Natural killer cell (primary cell): ENCODE measurements around the gene ORC4. TPM values are rescaled to one million over a fixed set of nuclear protein-coding genes. Genes with fewer than 3 reads are reported as not detected.

ENCODE experiments used
- ATAC-seq, 3 donors: fragments of 150-1000 bp in 2 of 3; fragments of 200-7000 bp in 1 of 3; cut with Tn5 transposase; 1 replicate in 1 of 3; 2 replicates in 2 of 3; pipeline ENCODE4 v1.10.0; 2021; ENCODE audit warnings: mild to moderate bottlenecking in 2 of 3, moderate library complexity in 2 of 3
- DNase-seq, 2 donors: peaks; one replicate each; pipeline versions ENCODE4 v3.0.0 to v3.0.0-alpha.2; 2013 to 2021; ENCODE audit warnings: mixed read lengths in 1 of 2
- H3K27ac ChIP-seq: one replicate; pipeline ENCODE4 v1.5.1; 2013; ENCODE audit warnings: mild to moderate bottlenecking, low read length
- H3K27me3 ChIP-seq: one replicate; pipeline ENCODE4 v1.6.1; 2013; ENCODE audit warnings: low read length; ENCODE audit not compliant: control insufficient read depth, insufficient read depth
- H3K36me3 ChIP-seq: one replicate; pipeline ENCODE4 v1.6.1; 2013; ENCODE audit warnings: low read length; ENCODE audit not compliant: control insufficient read depth, insufficient read depth
- H3K4me1 ChIP-seq: one replicate; pipeline ENCODE4 v1.6.1; 2013; ENCODE audit warnings: low read length; ENCODE audit not compliant: control insufficient read depth, insufficient read depth
- H3K4me3 ChIP-seq: one replicate; pipeline ENCODE4 v1.5.1; 2013; ENCODE audit warnings: low read length
- H3K9me3 ChIP-seq: one replicate; pipeline ENCODE4 v1.6.1; 2013; ENCODE audit warnings: low read length; ENCODE audit not compliant: control insufficient read depth, insufficient read depth
- H3K27ac Mint-ChIP-seq, 2 donors: one replicate each; pipeline ENCODE4 v1.8.0; 2022; ENCODE audit warnings: mild to moderate bottlenecking in 2 of 2, mixed read lengths in 2 of 2, moderate library complexity in 1 of 2
- H3K27me3 Mint-ChIP-seq, 2 donors: one replicate each; pipeline ENCODE4 v1.8.0; 2022; ENCODE audit warnings: low read depth in 2 of 2, mixed read lengths in 2 of 2
- H3K36me3 Mint-ChIP-seq: one replicate; pipeline ENCODE4 v1.8.0; 2022; ENCODE audit warnings: mixed read lengths
- H3K4me1 Mint-ChIP-seq, 2 donors: one replicate each; pipeline ENCODE4 v1.8.0; 2022; ENCODE audit warnings: mixed read lengths in 2 of 2
- H3K4me3 Mint-ChIP-seq: one replicate; pipeline ENCODE4 v1.8.0; 2022; ENCODE audit warnings: mild to moderate bottlenecking, moderate library complexity, mixed read lengths
- H3K9me3 Mint-ChIP-seq, 2 donors: one replicate each; pipeline ENCODE4 v1.8.0; 2022; ENCODE audit warnings: mixed read lengths in 2 of 2
- WGBS: methylation state at CpG from one replicate; pipeline ENCODE4 v1.1.7; 2013; ENCODE audit warnings: missing lambda C conversion rate; ENCODE audit not compliant: insufficient coverage; 5-methylcytosine and 5-hydroxymethylcytosine counted together
- intact Hi-C: fragments of 100-400 bp; cut with micrococcal nuclease; formaldehyde crosslinking; loops from one replicate; pipeline ENCODE4 v1.14.2; 2022
- total RNA-seq, 4 donors: library from RNA; stranded (reverse); fragments of 120-200 nt in 1 of 4; gene quantifications; one replicate each; pipeline versions ENCODE4 v1.2.3 to v1.2.4, GENCODE V29; 2013 to 2022
- TF ChIP-seq, protein P1 (sequence below): fragments of 200-600 bp; IDR thresholded peaks from one replicate; pipeline ENCODE4 v1.8.0; 2022; ENCODE audit warnings: antibody characterized with exemption

ORC4 gene
- total RNA-seq, 3 donors from 2014 or later (not counting 1 experiment from before 2014, with no cell fraction given): 42.4 to 48.0 (median 45.8) TPM

DNA sequence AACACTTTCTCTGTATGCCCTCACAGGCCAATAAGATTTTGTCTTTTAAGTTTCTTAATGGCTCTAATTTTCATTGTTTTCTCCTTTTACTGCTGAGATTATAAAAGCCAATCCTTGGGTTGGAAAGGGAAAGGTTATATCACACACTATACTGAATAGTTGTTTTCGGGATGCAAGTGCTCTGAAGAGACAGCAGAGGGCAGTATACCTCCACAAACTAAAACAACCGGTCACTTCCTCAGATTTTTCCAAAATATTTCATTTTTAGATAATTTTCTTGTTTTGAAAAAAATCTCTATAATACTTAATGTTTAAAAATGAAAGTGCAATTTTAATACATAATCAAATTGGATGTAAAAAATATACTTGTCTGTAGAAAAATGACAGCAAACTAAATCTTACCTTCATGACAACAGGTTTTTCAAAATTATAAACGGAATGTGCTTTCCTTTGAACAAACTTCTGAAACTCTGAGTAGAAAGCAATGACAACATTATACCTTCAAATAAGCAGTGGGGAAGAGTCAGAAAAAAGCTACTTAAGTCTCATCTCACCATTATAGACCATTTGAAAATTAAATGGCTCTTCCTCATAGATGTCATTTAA lies 82.7 kb downstream of the ORC4 start:
- Histone ChIP-seq H3K9me3 (no peaks in the 10 kb centered on the region), H3K27ac (no peak overlapping the region), H3K4me3 (no peak overlapping the region), H3K36me3 (peaks cover 58% of the 10 kb centered on the region), H3K4me1 (no peaks in the 10 kb centered on the region), H3K27me3 (no peaks in the 10 kb centered on the region)
- H3K27me3 Mint-ChIP-seq: no peaks in the 10 kb centered on the region
- no peaks in the 10 kb centered on the region for H3K4me1 Mint-ChIP-seq
- TF ChIP-seq, protein P1, sequence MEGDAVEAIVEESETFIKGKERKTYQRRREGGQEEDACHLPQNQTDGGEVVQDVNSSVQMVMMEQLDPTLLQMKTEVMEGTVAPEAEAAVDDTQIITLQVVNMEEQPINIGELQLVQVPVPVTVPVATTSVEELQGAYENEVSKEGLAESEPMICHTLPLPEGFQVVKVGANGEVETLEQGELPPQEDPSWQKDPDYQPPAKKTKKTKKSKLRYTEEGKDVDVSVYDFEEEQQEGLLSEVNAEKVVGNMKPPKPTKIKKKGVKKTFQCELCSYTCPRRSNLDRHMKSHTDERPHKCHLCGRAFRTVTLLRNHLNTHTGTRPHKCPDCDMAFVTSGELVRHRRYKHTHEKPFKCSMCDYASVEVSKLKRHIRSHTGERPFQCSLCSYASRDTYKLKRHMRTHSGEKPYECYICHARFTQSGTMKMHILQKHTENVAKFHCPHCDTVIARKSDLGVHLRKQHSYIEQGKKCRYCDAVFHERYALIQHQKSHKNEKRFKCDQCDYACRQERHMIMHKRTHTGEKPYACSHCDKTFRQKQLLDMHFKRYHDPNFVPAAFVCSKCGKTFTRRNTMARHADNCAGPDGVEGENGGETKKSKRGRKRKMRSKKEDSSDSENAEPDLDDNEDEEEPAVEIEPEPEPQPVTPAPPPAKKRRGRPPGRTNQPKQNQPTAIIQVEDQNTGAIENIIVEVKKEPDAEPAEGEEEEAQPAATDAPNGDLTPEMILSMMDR: peak; percentile 99
- H3K4me3 Mint-ChIP-seq: no peak overlapping the region
- WGBS: 100% methylated on average over 1 of the region's 3 CpGs
- peak in 2 of 3 donors; percentile 71 to 74 for ATAC-seq
- no peaks in the 10 kb centered on the region for H3K9me3 Mint-ChIP-seq
- intact Hi-C loops: loop anchor here (1.0 to 5.0 kb wide), 3 partner anchors 571 to 1624 kb away; no protein-coding TSS in a partner anchor
- DNase-seq: peak in 1 of 2 donors; percentile 60
- H3K27ac Mint-ChIP-seq: no peak overlapping the region
- peaks cover 14% of the 10 kb centered on the region for H3K36me3 Mint-ChIP-seq

DNA sequence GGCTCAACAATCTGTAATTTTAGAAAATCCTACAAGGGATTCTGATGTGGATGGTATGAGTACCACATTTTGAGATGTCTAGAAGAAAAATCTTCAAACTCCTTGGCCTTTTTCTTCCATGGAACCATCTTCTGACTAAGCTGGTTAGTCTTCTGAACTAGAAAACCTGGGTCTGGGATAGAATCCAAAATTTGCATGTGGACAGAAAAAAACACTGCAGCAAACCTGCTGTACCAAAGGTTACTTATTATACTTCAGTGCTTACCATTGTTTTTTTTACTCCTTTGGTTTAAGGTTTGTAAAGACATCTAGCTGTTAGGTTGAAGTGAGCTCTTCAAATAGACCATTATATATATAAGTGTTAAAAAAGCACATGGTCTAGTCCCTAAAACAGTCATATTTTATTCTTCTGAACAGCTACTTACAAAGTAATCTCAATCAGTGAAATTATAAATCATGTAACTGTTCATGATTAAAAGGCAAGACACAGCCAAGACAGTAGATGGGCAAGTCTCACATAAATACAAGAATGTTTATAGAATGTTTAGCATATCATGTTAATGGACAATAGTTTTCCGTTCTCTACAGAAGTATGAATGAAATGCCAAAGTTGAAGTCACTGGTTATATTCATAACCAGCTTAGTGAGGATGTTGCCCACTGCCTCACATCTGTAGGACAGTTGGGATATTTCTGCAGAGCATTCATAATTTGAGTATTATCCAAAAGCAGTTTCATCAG lies 85.5 kb downstream of the ORC4 start:
- no peaks in the 10 kb centered on the region for H3K27me3 Mint-ChIP-seq
- no peaks in the 10 kb centered on the region for H3K4me1 Mint-ChIP-seq
- peaks cover 9% of the 10 kb centered on the region for H3K36me3 Mint-ChIP-seq

DNA sequence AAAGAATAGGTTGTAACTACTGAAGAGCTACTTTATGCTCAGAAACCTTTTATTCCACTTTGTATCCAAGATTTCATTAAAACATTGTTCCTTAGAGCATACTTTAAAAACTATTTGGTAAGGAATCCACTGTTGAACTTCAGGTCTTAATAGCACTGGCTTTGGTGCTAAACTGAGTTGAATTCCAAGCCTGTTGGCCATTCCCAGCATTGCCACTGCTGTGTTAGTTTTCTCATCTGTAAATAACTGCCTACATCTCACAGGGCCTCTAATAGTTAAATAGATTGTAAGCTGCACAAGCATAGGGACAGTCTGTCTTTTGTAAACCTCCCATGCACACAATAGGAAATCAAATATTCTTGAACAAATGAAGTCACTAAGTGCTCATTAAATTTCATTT lies 86.6 kb downstream of the ORC4 start:
- Mint-ChIP-seq H3K27ac (no peak overlapping the region), H3K4me1 (no peaks in the 10 kb centered on the region), H3K4me3 (no peak overlapping the region), H3K36me3 (peaks cover 9% of the 10 kb centered on the region), H3K9me3 (no peaks in the 10 kb centered on the region), H3K27me3 (no peaks in the 10 kb centered on the region)
- no peak overlapping the region for H3K27ac ChIP-seq
- intact Hi-C loops: no loop called here
- TF ChIP-seq, protein P1: no peak
- no peak overlapping the region for H3K4me3 ChIP-seq
- peaks cover 45% of the 10 kb centered on the region for H3K36me3 ChIP-seq
- H3K27me3 ChIP-seq: no peaks in the 10 kb centered on the region
- H3K9me3 ChIP-seq: no peaks in the 10 kb centered on the region
- no peaks in the 10 kb centered on the region for H3K4me1 ChIP-seq
- ATAC-seq (no peak), DNase-seq (no peak)

More for the DNA sequence above, 85.5 kb downstream of the ORC4 start:
- Mint-ChIP-seq H3K9me3 (no peaks in the 10 kb centered on the region), H3K27ac (no peak overlapping the region), H3K4me3 (no peak overlapping the region)
- WGBS: 100% methylated on average over 1 of the region's 1 CpG
- DNase-seq (no peak), ATAC-seq (no peak)
- no peaks in the 10 kb centered on the region for H3K27me3 ChIP-seq
- intact Hi-C loops: loop anchor here (5.0 kb wide), 1 partner anchor 1627 kb away; no protein-coding TSS in a partner anchor
- no peak overlapping the region for H3K4me3 ChIP-seq
- no peaks in the 10 kb centered on the region for H3K9me3 ChIP-seq
- TF ChIP-seq, protein P1: no peak
- peaks cover 50% of the 10 kb centered on the region for H3K36me3 ChIP-seq
- H3K27ac ChIP-seq: no peak overlapping the region
- no peaks in the 10 kb centered on the region for H3K4me1 ChIP-seq
